A673 (cell line): ENCODE results near the gene SMYD3. TPM values are rescaled to one million over a fixed set of nuclear protein-coding genes. Genes with fewer than 3 reads are reported as not detected.

ENCODE experiments used
- BruUV-seq: library from RNA; stranded (reverse); fragments of 400-500 nt; replicated peaks from 2 replicates; lab custom pipeline; 2021; lab: Mats Ljungman, UMichigan
- CTCF ChIA-PET: fragments of 300-600 bp; sonication (Branson Sonifier 250); formaldehyde crosslinking; loops from one replicate; lab custom pipeline; 2022; ENCODE audit warnings: antibody characterized with exemption; lab: Charles Lee
- POLR2A ChIA-PET: fragments of 300-600 bp; sonication (Branson Sonifier 250); formaldehyde crosslinking; loops from one replicate; lab custom pipeline; 2022; ENCODE audit warnings: antibody characterized with exemption; ENCODE audit not compliant: low non-redundant PET; lab: Charles Lee
- DNase-seq: peaks from one replicate; pipeline ENCODE4 v3.0.0-alpha.2; 2015; ENCODE audit warnings: low spot score
- H3K27ac ChIP-seq: fragments of 200-600 bp; sonication (generic); 2 replicates; pipeline ENCODE4 v1.5.1; 2016; ENCODE audit warnings: mixed run types, low read depth, mild to moderate bottlenecking, mixed read lengths, antibody characterized with exemption, low read length; ENCODE audit not compliant: poor library complexity, severe bottlenecking
- H3K27me3 ChIP-seq: fragments of 200-600 bp; sonication (generic); replicated peaks from 2 replicates; pipeline ENCODE4 v1.6.1; 2017; ENCODE audit warnings: mixed run types, low read depth, mild to moderate bottlenecking, mixed read lengths, antibody characterized with exemption, low read length; ENCODE audit not compliant: insufficient read depth, poor library complexity
- H3K36me3 ChIP-seq: fragments of 200-600 bp; sonication (generic); 2 replicates; pipeline ENCODE4 v1.6.1; 2016; ENCODE audit warnings: mixed run types, mild to moderate bottlenecking, mixed read lengths, antibody characterized with exemption, low read length; ENCODE audit not compliant: insufficient read depth, poor library complexity, severe bottlenecking
- H3K4me1 ChIP-seq: fragments of 200-600 bp; sonication (generic); 2 replicates; pipeline ENCODE4 v1.6.1; 2017; ENCODE audit warnings: mixed run types, mild to moderate bottlenecking, mixed read lengths, antibody characterized with exemption, low read length; ENCODE audit not compliant: insufficient read depth, poor library complexity, severe bottlenecking
- H3K4me3 ChIP-seq: fragments of 200-600 bp; sonication (generic); 2 replicates; pipeline ENCODE4 v1.5.1; 2016; ENCODE audit warnings: low read depth, mixed run types, mild to moderate bottlenecking, mixed read lengths, low read length; ENCODE audit not compliant: poor library complexity, severe bottlenecking
- H3K9me3 ChIP-seq: fragments of 200-600 bp; sonication (generic); 2 replicates; pipeline ENCODE4 v1.6.1; 2016; ENCODE audit warnings: mixed run types, low read depth, mild to moderate bottlenecking, mixed read lengths, antibody characterized with exemption, low read length; ENCODE audit not compliant: poor library complexity, severe bottlenecking
- EZH2 ChIP-seq: fragments of 200-600 bp; sonication (generic); IDR thresholded peaks from 2 replicates; pipeline ENCODE4 v1.6.1; 2017; ENCODE audit warnings: borderline replicate concordance, low read depth, mild to moderate bottlenecking, mixed read lengths, antibody characterized with exemption, low read length; ENCODE audit not compliant: poor library complexity, severe bottlenecking
- intact Hi-C: fragments of 100-400 bp; cut with micrococcal nuclease; formaldehyde crosslinking; loops from one replicate; pipeline ENCODE4 v1.10.0; 2022; ENCODE audit not compliant: unreplicated experiment
- total RNA-seq: library from RNA; stranded (reverse); gene quantifications from 2 replicates; pipeline ENCODE4 v1.2.3, GENCODE V29; 2021
- TF ChIP-seq, protein P1 (sequence below): fragments of 300-800, 200-600 bp; sonication (generic); conservative IDR thresholded peaks from 2 replicates; pipeline ENCODE4 v1.5.1; 2017; ENCODE audit warnings: low read depth, mild to moderate bottlenecking, antibody characterized with exemption, low read length, moderate library complexity, mixed read lengths

The SMYD3 gene
- total RNA-seq, 1 experiment from 2014 or later: 29.0 TPM

DNA sequence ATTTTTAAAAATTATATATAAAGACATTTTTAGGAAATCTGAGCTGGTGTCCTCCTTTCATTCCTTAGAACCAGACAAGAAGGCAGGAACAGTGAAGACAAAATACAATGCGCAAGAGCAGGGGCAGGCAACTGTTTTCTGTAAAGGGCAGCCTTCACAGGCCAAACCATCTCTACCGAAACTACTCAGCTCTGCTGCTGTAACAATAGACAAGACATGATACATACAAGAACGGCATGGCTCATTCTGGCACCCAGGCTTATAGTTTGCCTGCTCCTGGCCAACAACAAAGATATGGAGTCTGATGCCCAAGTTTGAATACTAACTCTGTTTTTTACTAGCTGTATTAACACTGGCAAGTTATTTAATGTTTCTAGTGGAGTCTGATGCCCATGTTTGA, 232.0 kb downstream of the SMYD3 start:
- no TSS peak for BruUV-seq
- H3K36me3 ChIP-seq: no peaks in the 10 kb centered on the region
- H3K27me3 ChIP-seq: no peaks in the 10 kb centered on the region
- H3K27ac ChIP-seq: no peak overlapping the region
- no peaks in the 10 kb centered on the region for H3K9me3 ChIP-seq
- intact Hi-C loops: no loop called here
- no peak for DNase-seq
- ChIA-PET POLR2A (no interaction called here), CTCF (no interaction called here)
- no peak overlapping the region for H3K4me3 ChIP-seq
- TF ChIP-seq EZH2: no peak
- TF ChIP-seq, protein P1, sequence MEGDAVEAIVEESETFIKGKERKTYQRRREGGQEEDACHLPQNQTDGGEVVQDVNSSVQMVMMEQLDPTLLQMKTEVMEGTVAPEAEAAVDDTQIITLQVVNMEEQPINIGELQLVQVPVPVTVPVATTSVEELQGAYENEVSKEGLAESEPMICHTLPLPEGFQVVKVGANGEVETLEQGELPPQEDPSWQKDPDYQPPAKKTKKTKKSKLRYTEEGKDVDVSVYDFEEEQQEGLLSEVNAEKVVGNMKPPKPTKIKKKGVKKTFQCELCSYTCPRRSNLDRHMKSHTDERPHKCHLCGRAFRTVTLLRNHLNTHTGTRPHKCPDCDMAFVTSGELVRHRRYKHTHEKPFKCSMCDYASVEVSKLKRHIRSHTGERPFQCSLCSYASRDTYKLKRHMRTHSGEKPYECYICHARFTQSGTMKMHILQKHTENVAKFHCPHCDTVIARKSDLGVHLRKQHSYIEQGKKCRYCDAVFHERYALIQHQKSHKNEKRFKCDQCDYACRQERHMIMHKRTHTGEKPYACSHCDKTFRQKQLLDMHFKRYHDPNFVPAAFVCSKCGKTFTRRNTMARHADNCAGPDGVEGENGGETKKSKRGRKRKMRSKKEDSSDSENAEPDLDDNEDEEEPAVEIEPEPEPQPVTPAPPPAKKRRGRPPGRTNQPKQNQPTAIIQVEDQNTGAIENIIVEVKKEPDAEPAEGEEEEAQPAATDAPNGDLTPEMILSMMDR: no peak
- H3K4me1 ChIP-seq: no peaks in the 10 kb centered on the region

DNA sequence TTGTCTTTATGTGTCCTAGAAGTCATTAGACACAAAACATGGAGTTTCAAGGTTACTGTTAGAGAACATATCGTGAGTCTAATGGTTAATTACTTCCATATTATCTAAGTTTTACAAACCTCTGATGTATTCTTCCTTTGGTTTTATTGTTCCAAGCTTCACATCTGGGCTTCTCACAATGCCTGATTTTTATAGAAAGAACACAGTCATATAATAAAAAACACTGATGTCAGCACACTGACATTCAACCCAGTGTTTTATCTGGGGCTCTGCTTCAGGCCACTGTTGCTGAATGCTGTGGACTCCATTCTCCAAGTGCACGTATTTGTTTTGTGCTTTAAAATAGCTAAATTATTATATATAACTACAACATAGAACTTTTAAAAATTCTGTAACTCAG, 232.9 kb downstream of the SMYD3 start:
- Histone ChIP-seq H3K9me3 (no peaks in the 10 kb centered on the region), H3K4me3 (no peak overlapping the region), H3K27me3 (no peaks in the 10 kb centered on the region), H3K36me3 (no peaks in the 10 kb centered on the region), H3K4me1 (no peaks in the 10 kb centered on the region), H3K27ac (no peak overlapping the region)
- BruUV-seq: no TSS peak
- no peak for TF ChIP-seq EZH2
- TF ChIP-seq, protein P1: no peak
- POLR2A ChIA-PET: no interaction called here
- no peak for DNase-seq
- CTCF ChIA-PET: no interaction called here
- intact Hi-C loops: no loop called here

DNA sequence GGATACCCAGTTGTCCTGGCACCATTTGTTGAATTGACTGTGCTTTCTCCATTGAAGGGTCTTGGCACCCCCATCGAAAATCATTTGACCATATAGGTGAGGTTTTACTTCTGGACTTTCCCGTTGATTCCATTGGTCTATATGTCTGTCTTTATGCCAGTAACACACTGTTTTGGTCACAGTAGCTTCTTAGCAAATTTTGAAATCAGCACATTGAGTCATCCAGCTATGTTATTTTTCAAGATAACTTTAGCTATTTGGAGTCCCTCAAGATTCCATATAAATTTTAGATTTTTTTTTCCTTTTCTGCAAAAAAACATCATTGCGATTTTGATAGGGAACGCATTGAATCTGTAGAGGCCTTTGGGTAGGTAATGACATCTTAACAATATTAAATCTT, 235.6 kb downstream of the SMYD3 start:
- POLR2A ChIA-PET: no interaction called here
- H3K27ac ChIP-seq: no peak overlapping the region
- no peak for TF ChIP-seq EZH2
- TF ChIP-seq, protein P1: no peak
- CTCF ChIA-PET: no interaction called here
- intact Hi-C loops: no loop called here
- H3K4me1 ChIP-seq: no peaks in the 10 kb centered on the region
- BruUV-seq: no TSS peak
- no peaks in the 10 kb centered on the region for H3K27me3 ChIP-seq
- no peaks in the 10 kb centered on the region for H3K9me3 ChIP-seq
- no peaks in the 10 kb centered on the region for H3K36me3 ChIP-seq
- no peak overlapping the region for H3K4me3 ChIP-seq
- DNase-seq: no peak
